Measurements from ENCODE around the gene HEPH.
"Not testable (repeated sequence)": the region's sequence is repeated elsewhere in the genome, so short reads cannot be mapped to it uniquely, and the experiment has no call there.

Gene HEPH

GRCh38 chrX:66163849-66164411 is at the start of gene HEPH:
Gene HEPH, plus strand, starts transcription at chrX:66164247. Its CDS starts 6,324 bp downstream, at chrX:66170571.
- peak in 19 of 56 donors; percentile 0 to 26 (median 6) for DNase-seq

GRCh38 chrX:66118722-66119121 is 45.3 kb upstream of the HEPH start:
- not testable (repeated sequence) for DNase-seq

- DNase-seq: not testable (repeated sequence)
Observed at GRCh38 chrX:66121354-66121753, 42.7 kb upstream of the HEPH start.

- no peak for DNase-seq
Observed at GRCh38 chrX:66126662-66127061, 37.4 kb upstream of the HEPH start.

GRCh38 chrX:66130469-66130868 is 33.6 kb upstream of the HEPH start:
- DNase-seq: no peak

GRCh38 chrX:66135284-66135683 is 28.8 kb upstream of the HEPH start:
- DNase-seq: not testable (repeated sequence)

- no peak for DNase-seq
Observed at GRCh38 chrX:66142351-66142750, 21.7 kb upstream of the HEPH start.

GRCh38 chrX:66144258-66144657 is 19.8 kb upstream of the HEPH start:
- DNase-seq: no peak

- DNase-seq: no peak
Observed at GRCh38 chrX:66149519-66149918, 14.5 kb upstream of the HEPH start.

- DNase-seq: no peak
Observed at GRCh38 chrX:66150163-66150562, 13.9 kb upstream of the HEPH start.

- DNase-seq: no peak
Observed at GRCh38 chrX:66162331-66162822, 1.7 kb upstream of the HEPH start.

- no peak for DNase-seq
Observed at GRCh38 chrX:66163447-66163846, 600 bp upstream of the HEPH start.

- DNase-seq: peak in 4 of 56 donors; percentile 6 to 25 (median 13)
Observed at GRCh38 chrX:66164470-66164869, 423 bp downstream of the HEPH start.

GRCh38 chrX:66164931-66165330 is 884 bp downstream of the HEPH start:
- no peak for DNase-seq

GRCh38 chrX:66166671-66167070 is 2.6 kb downstream of the HEPH start:
- DNase-seq: no peak

- no peak for DNase-seq
Observed at GRCh38 chrX:66167431-66167830, 3.4 kb downstream of the HEPH start.

- DNase-seq: no peak
Observed at GRCh38 chrX:66176134-66176533, 12.1 kb downstream of the HEPH start.

- DNase-seq: no peak
Observed at GRCh38 chrX:66191563-66191962, 27.5 kb downstream of the HEPH start.

GRCh38 chrX:66193821-66194220 is 29.8 kb downstream of the HEPH start:
- no peak for DNase-seq

- peak in 1 of 56 donors; percentile 0 for DNase-seq
Observed at GRCh38 chrX:66200050-66200664, 36.1 kb downstream of the HEPH start.

- no peak for DNase-seq
Observed at GRCh38 chrX:66200855-66201795, 37.1 kb downstream of the HEPH start.

GRCh38 chrX:66203114-66203513 is 39.1 kb downstream of the HEPH start:
- DNase-seq: no peak

All from nucleus accumbens (tissue), 56 donors.